Measurements from ENCODE around the gene TNS3. TPM values are rescaled to one million over a fixed set of nuclear protein-coding genes. Genes with fewer than 3 reads are reported as not detected.
"Not testable (repeated sequence)": the region's sequence is repeated elsewhere in the genome, so short reads cannot be mapped to it uniquely, and the experiment has no call there.

The TNS3 gene
- total and polyA plus RNA-seq, 7 donors, result 17.4 to 43.8 (median 28.8) TPM

DNA sequence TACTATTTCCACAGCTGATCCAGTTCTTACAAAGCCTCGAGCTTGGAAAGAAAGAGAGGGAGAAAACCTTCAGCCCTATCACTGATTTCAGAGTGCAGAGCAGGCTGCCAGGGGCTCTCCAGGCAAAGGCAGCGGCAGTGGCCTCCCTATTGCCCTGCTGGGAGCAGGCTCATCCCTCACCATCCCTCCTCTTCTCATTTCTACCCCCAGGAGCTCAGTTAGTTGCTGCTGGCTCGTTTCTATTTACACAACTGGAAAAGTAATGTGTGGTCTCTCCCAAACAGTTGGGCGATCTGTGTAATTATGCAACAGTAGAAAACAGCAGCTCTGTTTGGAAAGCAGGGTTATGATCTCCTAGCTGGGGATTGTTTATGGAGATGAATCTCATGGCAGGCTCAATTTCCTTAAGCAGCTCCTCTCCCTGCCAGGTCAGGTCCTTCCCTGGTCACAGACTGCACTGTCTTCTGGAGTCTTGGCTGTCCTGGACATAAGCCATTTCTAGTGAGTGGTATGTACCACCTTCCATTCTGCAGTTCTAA lies 28.7 kb upstream of the TNS3 start:
- DNase-seq, result no peak
- H3K9me3 ChIP-seq, result no peaks in the 10 kb centered on the region
- WGBS, 2 donors, result 23 to 48% methylated on average over 4 of the region's 4 CpGs
- peaks cover 0 to 44% (median 32%) of the 10 kb centered on the region in 4 donors for H3K4me1 ChIP-seq
- H3K27ac ChIP-seq, result peak overlapping the region; percentile 39 to 81 (median 72)
- TF ChIP-seq, protein P1, sequence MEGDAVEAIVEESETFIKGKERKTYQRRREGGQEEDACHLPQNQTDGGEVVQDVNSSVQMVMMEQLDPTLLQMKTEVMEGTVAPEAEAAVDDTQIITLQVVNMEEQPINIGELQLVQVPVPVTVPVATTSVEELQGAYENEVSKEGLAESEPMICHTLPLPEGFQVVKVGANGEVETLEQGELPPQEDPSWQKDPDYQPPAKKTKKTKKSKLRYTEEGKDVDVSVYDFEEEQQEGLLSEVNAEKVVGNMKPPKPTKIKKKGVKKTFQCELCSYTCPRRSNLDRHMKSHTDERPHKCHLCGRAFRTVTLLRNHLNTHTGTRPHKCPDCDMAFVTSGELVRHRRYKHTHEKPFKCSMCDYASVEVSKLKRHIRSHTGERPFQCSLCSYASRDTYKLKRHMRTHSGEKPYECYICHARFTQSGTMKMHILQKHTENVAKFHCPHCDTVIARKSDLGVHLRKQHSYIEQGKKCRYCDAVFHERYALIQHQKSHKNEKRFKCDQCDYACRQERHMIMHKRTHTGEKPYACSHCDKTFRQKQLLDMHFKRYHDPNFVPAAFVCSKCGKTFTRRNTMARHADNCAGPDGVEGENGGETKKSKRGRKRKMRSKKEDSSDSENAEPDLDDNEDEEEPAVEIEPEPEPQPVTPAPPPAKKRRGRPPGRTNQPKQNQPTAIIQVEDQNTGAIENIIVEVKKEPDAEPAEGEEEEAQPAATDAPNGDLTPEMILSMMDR (IDR thresholded peaks at IDR 0.05), result no peak
- no peak for TF ChIP-seq EP300 (IDR thresholded peaks at IDR 0.05)
- TF ChIP-seq POLR2AphosphoS5 (IDR thresholded peaks at IDR 0.05), result no peak
- no peaks in the 10 kb centered on the region for H3K36me3 ChIP-seq
- H3K27me3 ChIP-seq, result no peaks in the 10 kb centered on the region
- intact Hi-C loops (cut with DNase I), result no loop called here
- H3K4me3 ChIP-seq, result no peak overlapping the region

DNA sequence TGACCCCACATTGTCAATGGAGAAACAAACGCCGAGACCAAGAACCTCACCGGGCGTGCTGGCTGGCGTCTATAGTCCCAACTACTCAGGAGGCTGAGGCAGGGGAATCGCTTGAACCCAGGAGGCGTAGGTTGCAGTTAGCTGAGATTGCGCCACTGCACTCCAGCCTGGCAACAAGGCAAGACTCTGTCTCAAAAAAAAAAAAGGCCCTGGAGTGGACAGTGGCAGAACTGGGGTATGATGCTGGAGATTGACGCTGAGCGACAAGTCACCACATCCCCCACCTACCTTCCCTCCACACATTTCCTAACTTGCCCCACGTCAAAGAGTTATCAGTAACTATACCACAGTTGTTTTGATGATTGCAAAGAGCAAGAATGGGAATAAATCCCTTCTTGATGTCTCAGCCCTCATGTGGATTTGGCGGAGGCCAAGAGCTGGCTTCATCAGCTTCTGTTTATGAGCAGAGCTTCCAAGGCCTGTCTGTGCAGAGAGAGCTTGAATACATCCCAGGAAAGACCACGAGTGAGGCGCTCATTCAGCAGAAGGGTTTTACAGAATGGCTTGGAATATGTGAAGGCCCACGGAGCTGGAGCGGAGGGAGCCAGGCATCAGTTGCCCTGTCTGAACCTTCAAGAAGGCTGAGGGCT lies 28.0 kb upstream of the TNS3 start:
- no peaks in the 10 kb centered on the region for H3K27me3 ChIP-seq
- no peaks in the 10 kb centered on the region for H3K36me3 ChIP-seq
- 79 to 86% methylated on average over 16 of the region's 16 CpGs for WGBS, 2 donors
- peak in 2 of 4 donors; percentile 13 to 17 for TF ChIP-seq POLR2AphosphoS5 (IDR thresholded peaks at IDR 0.05)
- TF ChIP-seq, protein P1 (IDR thresholded peaks at IDR 0.05), result no peak
- H3K27ac ChIP-seq, result peak overlapping the region; percentile 39 to 81 (median 72)
- peak; percentile 82 for DNase-seq
- intact Hi-C loops (cut with DNase I), result no loop called here
- no peak overlapping the region for H3K4me3 ChIP-seq
- peaks cover 0 to 50% (median 38%) of the 10 kb centered on the region in 4 donors for H3K4me1 ChIP-seq
- no peaks in the 10 kb centered on the region for H3K9me3 ChIP-seq

DNA sequence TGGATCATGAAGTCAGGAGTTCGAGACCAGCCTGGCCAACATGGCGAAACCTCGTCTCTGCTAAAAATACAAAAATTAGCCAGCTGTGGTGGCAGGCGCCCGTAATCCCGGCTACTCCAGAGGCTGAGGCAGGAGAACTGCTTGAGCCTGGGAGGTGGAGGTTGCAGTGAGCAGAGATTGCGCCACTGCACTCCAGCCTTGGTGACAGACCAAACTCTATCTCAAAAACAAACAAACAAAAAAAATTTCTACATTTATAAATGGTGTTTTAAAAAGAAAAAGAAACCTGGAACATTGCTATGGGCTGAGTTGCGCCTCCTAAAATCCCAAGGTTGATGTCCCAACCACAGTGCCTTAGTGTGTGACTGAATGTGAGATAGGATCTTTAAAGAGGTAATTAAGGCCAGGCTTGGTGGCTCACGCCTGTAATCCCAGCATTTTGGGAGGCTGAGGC lies 24.7 kb upstream of the TNS3 start:
- intact Hi-C loops (cut with DNase I); H3K9me3 ChIP-seq; H3K4me3 ChIP-seq; H3K27me3 ChIP-seq; H3K36me3 ChIP-seq; DNase-seq: not testable (repeated sequence)
- peaks cover 0 to 71% (median 51%) of the 10 kb centered on the region in 4 donors for H3K4me1 ChIP-seq
- peak overlapping the region in 1 of 4 donors; percentile 63 for H3K27ac ChIP-seq
- 94 to 95% methylated on average over 9 of the region's 9 CpGs for WGBS, 2 donors

DNA sequence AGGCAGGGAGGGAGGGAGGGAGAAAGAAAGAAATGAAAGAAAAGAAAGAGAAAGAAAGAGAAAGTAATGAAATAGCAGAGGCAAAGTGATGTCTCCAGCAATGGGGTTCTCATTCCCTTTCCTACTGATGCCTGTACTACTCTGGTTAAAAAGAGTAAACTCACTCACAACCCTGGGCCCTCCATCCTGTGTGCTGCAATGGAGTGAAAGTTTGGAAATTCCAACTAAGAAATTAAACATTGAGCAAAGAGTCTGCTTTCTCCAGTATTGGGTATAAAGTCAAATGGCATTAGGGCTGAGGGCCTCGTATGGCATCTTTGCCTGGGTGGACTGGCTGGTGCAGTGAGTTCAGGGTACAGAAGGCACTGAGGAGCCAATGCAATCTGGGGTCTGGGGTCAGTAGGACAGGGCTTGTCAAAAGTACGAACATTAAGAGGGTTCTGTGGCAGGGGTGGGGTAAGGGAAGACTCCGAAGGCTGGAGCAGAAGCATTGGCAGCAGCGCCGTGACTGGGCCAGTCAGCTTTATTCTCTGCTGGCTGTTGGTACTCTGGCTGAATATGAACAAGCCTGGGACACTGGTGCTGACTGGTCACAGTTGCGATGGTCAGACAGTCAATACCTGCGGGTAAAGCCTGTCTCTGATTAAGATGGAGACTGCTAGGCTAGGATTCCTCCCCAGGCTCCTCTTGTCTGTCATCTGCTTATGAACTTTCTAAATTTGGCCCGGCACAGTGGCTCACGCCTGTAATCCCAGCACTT lies 24.1 kb upstream of the TNS3 start:
- Histone ChIP-seq H3K27me3 (no peaks in the 10 kb centered on the region), H3K4me1 (peaks cover 0 to 70% (median 49%) of the 10 kb centered on the region in 4 donors), H3K9me3 (no peaks in the 10 kb centered on the region), H3K36me3 (no peaks in the 10 kb centered on the region), H3K27ac (peak overlapping the region in 3 of 4 donors; percentile 52 to 63 (median 60)), H3K4me3 (no peak overlapping the region)
- TF ChIP-seq, protein P1 (IDR thresholded peaks at IDR 0.05), result no peak
- TF ChIP-seq POLR2AphosphoS5 (IDR thresholded peaks at IDR 0.05) (no peak), POLR2A (IDR thresholded peaks at IDR 0.05) (no peak), EP300 (IDR thresholded peaks at IDR 0.05) (no peak)
- intact Hi-C loops (cut with DNase I), result no loop called here
- 95 to 96% methylated on average over 9 of the region's 9 CpGs for WGBS, 2 donors
- no peak for DNase-seq

DNA sequence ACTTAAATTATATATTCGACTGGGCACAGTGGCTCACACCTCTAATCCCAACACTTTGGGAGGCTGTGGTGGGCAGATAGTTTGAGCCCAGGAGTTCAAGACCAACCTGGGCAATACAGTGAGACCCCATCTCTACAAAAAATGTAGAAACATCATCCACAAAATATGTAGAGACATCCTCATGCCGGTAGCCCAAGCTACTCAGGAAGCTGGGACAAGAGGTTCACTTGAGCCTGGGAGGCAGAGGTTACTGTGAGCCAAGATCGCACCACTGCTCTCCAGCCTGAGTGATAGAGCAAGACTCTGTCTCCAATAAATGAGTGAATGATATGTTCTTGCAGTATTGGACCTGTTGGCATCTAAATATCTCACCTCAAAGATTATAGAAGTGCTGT lies 22.6 kb upstream of the TNS3 start:
- H3K27ac ChIP-seq, result peak overlapping the region; percentile 25 to 63 (median 56)
- DNase-seq, result no peak
- TF ChIP-seq POLR2A (IDR thresholded peaks at IDR 0.05), result no peak
- TF ChIP-seq POLR2AphosphoS5 (IDR thresholded peaks at IDR 0.05), result no peak
- WGBS, 2 donors, result 72 to 78% methylated on average over 3 of the region's 3 CpGs
- H3K27me3 ChIP-seq, result no peaks in the 10 kb centered on the region
- intact Hi-C loops (cut with DNase I), result no loop called here
- no peak overlapping the region for H3K4me3 ChIP-seq
- H3K36me3 ChIP-seq, result no peaks in the 10 kb centered on the region
- H3K9me3 ChIP-seq, result no peaks in the 10 kb centered on the region
- peaks cover 0 to 62% (median 42%) of the 10 kb centered on the region in 4 donors for H3K4me1 ChIP-seq

DNA sequence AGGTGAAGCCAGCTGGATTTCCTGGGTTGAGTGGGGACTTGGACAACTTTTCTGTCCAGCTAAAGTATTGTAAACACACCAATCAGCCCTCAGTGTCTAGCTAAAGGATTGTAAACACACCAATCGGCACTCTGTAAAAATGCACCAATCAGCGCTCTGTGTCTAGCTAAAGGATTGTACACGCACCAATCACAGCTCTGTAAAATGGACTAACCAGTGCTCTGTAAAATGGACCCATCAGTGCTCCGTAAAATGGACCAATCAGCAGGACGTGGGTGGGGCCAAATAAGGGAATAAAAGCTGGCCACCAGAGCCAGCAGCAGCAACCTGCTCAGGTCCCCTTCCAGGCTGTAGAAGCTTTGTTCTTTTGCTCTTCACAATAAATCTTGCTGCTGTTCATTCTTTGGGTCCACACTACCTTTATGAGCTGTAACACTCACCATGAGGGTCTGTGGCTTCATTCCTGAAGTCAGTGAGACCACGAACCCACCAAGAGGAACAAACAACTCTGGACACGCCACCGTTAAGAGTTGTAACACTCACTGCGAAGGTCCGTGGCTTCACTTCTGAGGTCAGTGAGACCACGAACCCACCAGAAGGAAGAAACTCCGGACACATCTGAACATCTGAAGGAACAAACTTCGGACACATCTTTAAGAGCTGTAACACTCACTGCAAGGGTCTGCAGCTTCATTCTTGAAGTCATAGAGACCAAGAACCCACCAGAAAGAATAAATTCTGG lies 21.8 kb upstream of the TNS3 start:
- peaks cover 0 to 56% (median 37%) of the 10 kb centered on the region in 4 donors for H3K4me1 ChIP-seq
- H3K9me3 ChIP-seq; H3K4me3 ChIP-seq; intact Hi-C loops (cut with DNase I); H3K27me3 ChIP-seq; H3K36me3 ChIP-seq; DNase-seq: not testable (repeated sequence)
- WGBS, 2 donors, result 76 to 88% methylated on average over 13 of the region's 13 CpGs
- peak overlapping the region in 1 of 4 donors; percentile 63 for H3K27ac ChIP-seq
